H1 (cell line): ENCODE measurements around the gene DAAM1. TPM values are rescaled to one million over a fixed set of nuclear protein-coding genes. Genes with fewer than 3 reads are reported as not detected.

Source experiments
- CTCF ChIA-PET: fragments of 300-600 bp; sonication (Branson Sonifier 250); formaldehyde crosslinking; loops from one replicate; lab custom pipeline; 2021; ENCODE audit not compliant: partially characterized antibody; lab: Charles Lee
- POLR2A ChIA-PET: fragments of 300-600 bp; sonication (Branson Sonifier 250); formaldehyde crosslinking; loops from one replicate; lab custom pipeline; 2021; ENCODE audit warnings: inconsistent platforms; ENCODE audit not compliant: partially characterized antibody; lab: Charles Lee
- DNase-seq, 2 experiments: peaks; one replicate each; pipeline versions ENCODE4 v3.0.0 to v3.0.0-alpha.2; 2010 to 2022; ENCODE audit warnings: low spot score in 2 of 2, low read depth in 1 of 2, mixed read lengths in 1 of 2
- FAIRE-seq: peaks from 2 replicates; lab custom pipeline; 2011; peaks lifted over from hg19 to GRCh38; lab: Jason Lieb, UNC
- H2AFZ ChIP-seq: 2 replicates; pipeline ENCODE4 v1.8.1; 2012; ENCODE audit warnings: low read length, inconsistent platforms
- H2AK5ac ChIP-seq: 2 replicates; pipeline ENCODE4 v1.6.1; 2013; ENCODE audit warnings: low read depth, low read length
- H2BK120ac ChIP-seq: replicated peaks from 2 replicates; pipeline ENCODE3; 2013; ENCODE audit warnings: low read depth, low read length, inconsistent platforms
- H2BK12ac ChIP-seq: 2 replicates; pipeline ENCODE4 v1.6.1; 2013; ENCODE audit warnings: low read depth, low read length
- H2BK15ac ChIP-seq: 2 replicates; pipeline ENCODE4 v1.6.1; 2013; ENCODE audit warnings: low read length
- H2BK20ac ChIP-seq: 2 replicates; pipeline ENCODE4 v1.6.1; 2013; ENCODE audit warnings: low read length
- H2BK5ac ChIP-seq: 2 replicates; pipeline ENCODE4 v1.6.1; 2013; ENCODE audit warnings: low read depth, low read length
- H3K14ac ChIP-seq: 2 replicates; pipeline ENCODE4 v1.6.1; 2013; ENCODE audit warnings: inconsistent platforms; ENCODE audit not compliant: insufficient read length
- H3K18ac ChIP-seq: 2 replicates; pipeline ENCODE4 v1.6.1; 2013; ENCODE audit warnings: low read length; ENCODE audit errors: extremely low read depth
- H3K23ac ChIP-seq: 2 replicates; pipeline ENCODE4 v1.6.1; 2013; ENCODE audit warnings: inconsistent platforms; ENCODE audit not compliant: insufficient read length
- H3K23me2 ChIP-seq: 2 replicates; pipeline ENCODE4 v1.6.1; 2013; ENCODE audit warnings: low read depth, low read length
- H3K27ac ChIP-seq: 2 replicates; pipeline ENCODE4 v1.6.1; 2011; ENCODE audit warnings: low read depth, low read length, inconsistent platforms
- H3K27me3 ChIP-seq, 4 experiments: replicated peaks in 1 of 4; 1 replicate in 1 of 4; 2 replicates in 3 of 4; pipeline versions ENCODE4 v1.6.1 to v1.8.1; 2011 to 2013; ENCODE audit warnings: low read length in 3 of 4, mild to moderate bottlenecking in 3 of 4, inconsistent platforms in 2 of 4, mixed read lengths in 2 of 4, moderate library complexity in 1 of 4; ENCODE audit not compliant: control insufficient read depth in 3 of 4, insufficient read depth in 3 of 4; ENCODE audit errors: extremely low read depth in 1 of 4
- H3K36me3 ChIP-seq, 4 experiments: 2 replicates each; pipeline versions ENCODE4 v1.6.1 to v1.8.1; 2011 to 2013; ENCODE audit warnings: mild to moderate bottlenecking in 4 of 4, low read length in 3 of 4, moderate library complexity in 2 of 4, control low read depth in 1 of 4, inconsistent platforms in 1 of 4; ENCODE audit not compliant: insufficient read depth in 4 of 4, control insufficient read depth in 2 of 4
- H3K4ac ChIP-seq: replicated peaks from 2 replicates; pipeline ENCODE3; 2013; ENCODE audit warnings: low read length, low read depth, mixed read lengths, inconsistent platforms; ENCODE audit not compliant: insufficient read length
- H3K4me1 ChIP-seq, 4 experiments: replicated peaks in 1 of 4; 1 replicate in 1 of 4; 2 replicates in 3 of 4; pipeline versions ENCODE4 v1.6.1 to v1.8.1; 2011 to 2013; ENCODE audit warnings: low read length in 3 of 4, inconsistent platforms in 2 of 4, mixed read lengths in 1 of 4; ENCODE audit not compliant: insufficient read depth in 4 of 4, control insufficient read depth in 3 of 4
- H3K4me2 ChIP-seq, 2 experiments: 2 replicates each; pipeline versions ENCODE4 v1.6.1 to v1.8.1; 2011 to 2013; ENCODE audit warnings: low read depth in 2 of 2, low read length in 2 of 2, control low read depth in 1 of 2, inconsistent platforms in 1 of 2, mild to moderate bottlenecking in 1 of 2; ENCODE audit not compliant: insufficient read depth in 1 of 2
- H3K4me3 ChIP-seq, 4 experiments: fragments of 200-600, 300-600 bp in 1 of 4; sonication (generic), shearing (Covaris generic), sonication (Bioruptor Twin) in 1 of 4; 2 replicates each; pipeline versions ENCODE4 v1.5.1 to v1.8.1; 2011 to 2016; ENCODE audit warnings: low read length in 4 of 4, low read depth in 3 of 4, control low read depth in 2 of 4, inconsistent platforms in 2 of 4, mild to moderate bottlenecking in 2 of 4, mixed read lengths in 1 of 4, moderate library complexity in 1 of 4; ENCODE audit not compliant: insufficient read depth in 2 of 4; ENCODE audit errors: extremely low read depth in 1 of 4
- H3K56ac ChIP-seq: replicated peaks from 2 replicates; pipeline ENCODE3; 2013; ENCODE audit warnings: low read depth, mild to moderate bottlenecking, mixed read lengths, low read length, inconsistent platforms; ENCODE audit not compliant: insufficient read length
- H3K79me1 ChIP-seq: 2 replicates; pipeline ENCODE4 v1.6.1; 2013; ENCODE audit warnings: low read depth, low read length, control low read depth
- H3K79me2 ChIP-seq, 2 experiments: 2 replicates each; pipeline versions ENCODE4 v1.6.1 to v1.8.1; 2012 to 2013; ENCODE audit warnings: low read length in 2 of 2, mild to moderate bottlenecking in 2 of 2, inconsistent platforms in 1 of 2; ENCODE audit not compliant: insufficient read depth in 2 of 2, control insufficient read depth in 1 of 2
- H3K9ac ChIP-seq, 4 experiments: replicated peaks in 1 of 4; 1 replicate in 1 of 4; 2 replicates in 3 of 4; pipeline versions ENCODE4 v1.6.1 to v1.8.1; 2011 to 2013; ENCODE audit warnings: low read depth in 3 of 4, low read length in 3 of 4, control low read depth in 2 of 4, mild to moderate bottlenecking in 2 of 4, moderate library complexity in 2 of 4, inconsistent platforms in 1 of 4; ENCODE audit errors: extremely low read depth in 1 of 4
- H3K9me3 ChIP-seq, 2 experiments: 2 replicates each; pipeline versions ENCODE4 v1.6.1 to v1.8.1; 2012 to 2013; ENCODE audit warnings: mild to moderate bottlenecking in 2 of 2, moderate library complexity in 2 of 2, control low read depth in 1 of 2, inconsistent platforms in 1 of 2, low read depth in 1 of 2, low read length in 1 of 2, mixed read lengths in 1 of 2; ENCODE audit not compliant: insufficient read depth in 2 of 2
- H4K20me1 ChIP-seq, 2 experiments: replicated peaks in 1 of 2; 2 replicates each; pipeline versions ENCODE3 to v1.8.1; 2011 to 2013; ENCODE audit warnings: inconsistent platforms in 2 of 2, low read length in 2 of 2, mild to moderate bottlenecking in 1 of 2; ENCODE audit not compliant: insufficient read depth in 2 of 2, control insufficient read depth in 1 of 2
- H4K5ac ChIP-seq: 2 replicates; pipeline ENCODE4 v1.6.1; 2013; ENCODE audit warnings: low read length, low read depth, mixed read lengths, inconsistent platforms; ENCODE audit not compliant: insufficient read length
- H4K8ac ChIP-seq: 2 replicates; pipeline ENCODE4 v1.8.0; 2013; ENCODE audit warnings: mild to moderate bottlenecking, moderate library complexity, low read length, inconsistent platforms; ENCODE audit not compliant: insufficient read depth; ENCODE audit errors: extremely low read depth
- H4K91ac ChIP-seq: replicated peaks from 2 replicates; pipeline ENCODE3; 2013; ENCODE audit warnings: low read length, mixed read lengths, inconsistent platforms; ENCODE audit not compliant: insufficient read length
- CREB1 ChIP-seq: IDR thresholded peaks from 2 replicates; pipeline ENCODE4 v1.6.1; 2012; ENCODE audit warnings: inconsistent platforms
- GTF2F1 ChIP-seq: IDR thresholded peaks from 2 replicates; pipeline ENCODE4 v1.6.1; 2012; ENCODE audit warnings: low read depth, low read length, improper control_type of control experiment, borderline replicate concordance
- HDAC6 ChIP-seq: IDR thresholded peaks from one replicate; pipeline ENCODE4 v1.7.1; 2012; ENCODE audit warnings: low read depth, mild to moderate bottlenecking, inconsistent platforms, low read length, moderate library complexity
- POLR2AphosphoS5 ChIP-seq: IDR thresholded peaks from 2 replicates; pipeline ENCODE4 v1.6.1; 2011; ENCODE audit warnings: low read depth, low read length
- POU5F1 ChIP-seq: IDR thresholded peaks from 2 replicates; pipeline ENCODE4 v1.6.1; 2011; ENCODE audit warnings: low read depth, mild to moderate bottlenecking, low read length, moderate library complexity
- polyA plus RNA-seq, 7 experiments: library from polyadenylated mRNA; depleted of rRNA in 3 of 7; stranded (reverse) in 5 of 7; unstranded in 2 of 7; fragments of >200 nt in 5 of 7; fragments of 200-250 nt in 2 of 7; gene quantifications; 1 replicate in 5 of 7; 2 replicates in 1 of 7; 4 replicates in 1 of 7; pipeline versions ENCODE4 v1.2.1 to v1.2.3, GENCODE V29; 2011 to 2013; ENCODE audit warnings: missing spikeins in 2 of 7, mixed read lengths in 2 of 7
- total RNA-seq: library from RNA; stranded (reverse); fragmentation: NEBNext Ultra II Directional; extraction: Animal tissue kit (Norgen Biotek cat#: 25700); gene quantifications from 2 replicates; pipeline ENCODE4 v1.2.1, GENCODE V29; 2021
- TF ChIP-seq, protein P1 (sequence below): IDR thresholded peaks from 2 replicates; pipeline ENCODE4 v1.6.1; 2012; ENCODE audit warnings: inconsistent platforms

Gene DAAM1
- total and polyA plus RNA-seq, 2 of the 8 experiments (the other 6 are each of a cell fraction or from before 2014, with no cell fraction given) = 5.0 to 44.9 TPM

DNA sequence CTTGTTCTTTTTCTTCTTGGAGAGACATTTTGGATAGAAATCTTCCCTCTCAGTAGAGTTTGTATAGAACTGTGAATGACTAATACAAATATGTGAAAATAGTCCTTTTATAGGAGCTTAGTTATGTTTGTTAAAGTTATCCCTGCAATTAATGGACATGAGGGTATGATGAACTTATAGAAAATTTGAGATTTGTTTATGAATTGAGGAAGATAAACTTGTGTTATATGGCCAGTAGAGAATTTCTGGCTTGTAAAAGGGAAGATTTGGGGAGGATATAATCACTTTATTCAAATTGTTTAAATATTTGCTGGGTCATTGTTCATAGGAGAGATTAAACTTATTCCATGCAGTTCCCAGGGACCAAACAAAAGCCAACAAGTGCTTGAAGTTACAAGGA, 119.6 kb downstream of the DAAM1 start:
- Histone ChIP-seq H4K8ac (no peak overlapping the region), H4K20me1 (no peaks in the 10 kb centered on the region), H3K4ac (no peak overlapping the region), H3K9me3 (no peaks in the 10 kb centered on the region), H2BK120ac (no peak overlapping the region), H3K23ac (no peak overlapping the region), H2BK5ac (no peak overlapping the region), H2AFZ (no peak overlapping the region), H4K91ac (no peak overlapping the region), H3K9ac (no peak overlapping the region), H2BK15ac (no peak overlapping the region), H3K4me2 (no peak overlapping the region), H3K27ac (no peak overlapping the region), H3K27me3 (no peaks in the 10 kb centered on the region), H4K5ac (no peak overlapping the region), H2BK12ac (no peak overlapping the region), H3K14ac (no peak overlapping the region), H2AK5ac (no peak overlapping the region), H3K23me2 (no peaks in the 10 kb centered on the region), H3K4me1 (peaks cover 0 to 2% (median 0%) of the 10 kb centered on the region in 4 experiments; a peak in 2 of 7 replicates), H2BK20ac (no peak overlapping the region), H3K79me1 (no peaks in the 10 kb centered on the region)
- DNase-seq = no peak
- CTCF ChIA-PET = interaction anchor here (2.2 kb wide), 1 partner anchor 45 kb away, joined by 6 read pairs; no protein-coding TSS in a partner anchor
- POLR2A ChIA-PET = no interaction called here
- no peak for FAIRE-seq
- TF ChIP-seq GTF2F1 (no peak), POLR2AphosphoS5 (no peak), HDAC6 (no peak), CREB1 (no peak), POU5F1 (no peak)
- TF ChIP-seq, protein P1, sequence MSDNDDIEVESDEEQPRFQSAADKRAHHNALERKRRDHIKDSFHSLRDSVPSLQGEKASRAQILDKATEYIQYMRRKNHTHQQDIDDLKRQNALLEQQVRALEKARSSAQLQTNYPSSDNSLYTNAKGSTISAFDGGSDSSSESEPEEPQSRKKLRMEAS = no peak
- TF ChIP-seq, all 59 proteins: peak for 0
- Histone ChIP-seq H3K18ac (no peak overlapping the region), H3K56ac (no peak overlapping the region), H3K4me3 (no peak overlapping the region), H3K36me3 (no peaks in the 10 kb centered on the region), H3K79me2 (no peaks in the 10 kb centered on the region)
